Measurements from ENCODE around the gene CUBN. TPM values are rescaled to one million over a fixed set of nuclear protein-coding genes. Genes with fewer than 3 reads are reported as not detected.
A peak's percentile ranks its signal among the peaks of the same experiment; 100 is the strongest.

Gene CUBN
- total and polyA plus RNA-seq, 9 of the 15 experiments (the other 6 are each of a cell fraction or from before 2014, with no cell fraction given): 0.04 to 0.33 (median 0.09) TPM

- TF ChIP-seq, protein P1, sequence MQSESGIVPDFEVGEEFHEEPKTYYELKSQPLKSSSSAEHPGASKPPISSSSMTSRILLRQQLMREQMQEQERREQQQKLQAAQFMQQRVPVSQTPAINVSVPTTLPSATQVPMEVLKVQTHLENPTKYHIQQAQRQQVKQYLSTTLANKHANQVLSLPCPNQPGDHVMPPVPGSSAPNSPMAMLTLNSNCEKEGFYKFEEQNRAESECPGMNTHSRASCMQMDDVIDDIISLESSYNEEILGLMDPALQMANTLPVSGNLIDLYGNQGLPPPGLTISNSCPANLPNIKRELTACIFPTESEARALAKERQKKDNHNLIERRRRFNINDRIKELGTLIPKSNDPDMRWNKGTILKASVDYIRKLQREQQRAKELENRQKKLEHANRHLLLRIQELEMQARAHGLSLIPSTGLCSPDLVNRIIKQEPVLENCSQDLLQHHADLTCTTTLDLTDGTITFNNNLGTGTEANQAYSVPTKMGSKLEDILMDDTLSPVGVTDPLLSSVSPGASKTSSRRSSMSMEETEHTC (IDR thresholded peaks at IDR 0.05): no peak
- TF ChIP-seq ZBTB17 (CRISPR knock-in tag; IDR thresholded peaks at IDR 0.05): no peak
- TF ChIP-seq, protein P2, sequence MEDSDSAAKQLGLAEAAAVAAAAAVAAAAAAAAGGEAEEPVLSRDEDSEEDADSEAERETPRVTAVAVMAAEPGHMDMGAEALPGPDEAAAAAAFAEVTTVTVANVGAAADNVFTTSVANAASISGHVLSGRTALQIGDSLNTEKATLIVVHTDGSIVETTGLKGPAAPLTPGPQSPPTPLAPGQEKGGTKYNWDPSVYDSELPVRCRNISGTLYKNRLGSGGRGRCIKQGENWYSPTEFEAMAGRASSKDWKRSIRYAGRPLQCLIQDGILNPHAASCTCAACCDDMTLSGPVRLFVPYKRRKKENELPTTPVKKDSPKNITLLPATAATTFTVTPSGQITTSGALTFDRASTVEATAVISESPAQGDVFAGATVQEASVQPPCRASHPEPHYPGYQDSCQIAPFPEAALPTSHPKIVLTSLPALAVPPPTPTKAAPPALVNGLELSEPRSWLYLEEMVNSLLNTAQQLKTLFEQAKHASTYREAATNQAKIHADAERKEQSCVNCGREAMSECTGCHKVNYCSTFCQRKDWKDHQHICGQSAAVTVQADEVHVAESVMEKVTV (CRISPR knock-in tag; IDR thresholded peaks at IDR 0.05): no peak
- no peak for TF ChIP-seq XRCC4 (IDR thresholded peaks at IDR 0.05; ENCODE audit: extremely low read depth, insufficient read depth, insufficient read length)
- TF ChIP-seq BCOR (IDR thresholded peaks at IDR 0.05): no peak
- TF ChIP-seq FOXK1 (CRISPR knock-in tag; IDR thresholded peaks at IDR 0.05; ENCODE audit: borderline replicate concordance): no peak
- TF ChIP-seq SMARCA4 (IDR thresholded peaks at IDR 0.05): peak; percentile 98
- TF ChIP-seq, protein P3, sequence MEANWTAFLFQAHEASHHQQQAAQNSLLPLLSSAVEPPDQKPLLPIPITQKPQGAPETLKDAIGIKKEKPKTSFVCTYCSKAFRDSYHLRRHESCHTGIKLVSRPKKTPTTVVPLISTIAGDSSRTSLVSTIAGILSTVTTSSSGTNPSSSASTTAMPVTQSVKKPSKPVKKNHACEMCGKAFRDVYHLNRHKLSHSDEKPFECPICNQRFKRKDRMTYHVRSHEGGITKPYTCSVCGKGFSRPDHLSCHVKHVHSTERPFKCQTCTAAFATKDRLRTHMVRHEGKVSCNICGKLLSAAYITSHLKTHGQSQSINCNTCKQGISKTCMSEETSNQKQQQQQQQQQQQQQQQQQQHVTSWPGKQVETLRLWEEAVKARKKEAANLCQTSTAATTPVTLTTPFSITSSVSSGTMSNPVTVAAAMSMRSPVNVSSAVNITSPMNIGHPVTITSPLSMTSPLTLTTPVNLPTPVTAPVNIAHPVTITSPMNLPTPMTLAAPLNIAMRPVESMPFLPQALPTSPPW (CRISPR knock-in tag; IDR thresholded peaks at IDR 0.05): no peak
- TF ChIP-seq RBM22 (IDR thresholded peaks at IDR 0.05; ENCODE audit: low read depth, low read length, poor library complexity, severe bottlenecking): no peak
- TF ChIP-seq BACH1 (tag; IDR thresholded peaks at IDR 0.05): no peak
- TF ChIP-seq MEIS2 (IDR thresholded peaks at IDR 0.05; ENCODE audit: partially characterized antibody): peak; percentile 89
- no peak for TF ChIP-seq CHCHD3 (CRISPR knock-in tag; IDR thresholded peaks at IDR 0.05)
- TF ChIP-seq CHD4 (IDR thresholded peaks at IDR 0.05; ENCODE audit: insufficient read depth, insufficient replicate concordance, low read depth, low read length, poor library complexity, severe bottlenecking): no peak
- TF ChIP-seq FOXM1 (IDR thresholded peaks at IDR 0.05; ENCODE audit: low read depth): peak; percentile 59
- TF ChIP-seq FOXM1 (CRISPR knock-in tag; IDR thresholded peaks at IDR 0.05; ENCODE audit: low read depth): no peak
- TF ChIP-seq, protein P4, sequence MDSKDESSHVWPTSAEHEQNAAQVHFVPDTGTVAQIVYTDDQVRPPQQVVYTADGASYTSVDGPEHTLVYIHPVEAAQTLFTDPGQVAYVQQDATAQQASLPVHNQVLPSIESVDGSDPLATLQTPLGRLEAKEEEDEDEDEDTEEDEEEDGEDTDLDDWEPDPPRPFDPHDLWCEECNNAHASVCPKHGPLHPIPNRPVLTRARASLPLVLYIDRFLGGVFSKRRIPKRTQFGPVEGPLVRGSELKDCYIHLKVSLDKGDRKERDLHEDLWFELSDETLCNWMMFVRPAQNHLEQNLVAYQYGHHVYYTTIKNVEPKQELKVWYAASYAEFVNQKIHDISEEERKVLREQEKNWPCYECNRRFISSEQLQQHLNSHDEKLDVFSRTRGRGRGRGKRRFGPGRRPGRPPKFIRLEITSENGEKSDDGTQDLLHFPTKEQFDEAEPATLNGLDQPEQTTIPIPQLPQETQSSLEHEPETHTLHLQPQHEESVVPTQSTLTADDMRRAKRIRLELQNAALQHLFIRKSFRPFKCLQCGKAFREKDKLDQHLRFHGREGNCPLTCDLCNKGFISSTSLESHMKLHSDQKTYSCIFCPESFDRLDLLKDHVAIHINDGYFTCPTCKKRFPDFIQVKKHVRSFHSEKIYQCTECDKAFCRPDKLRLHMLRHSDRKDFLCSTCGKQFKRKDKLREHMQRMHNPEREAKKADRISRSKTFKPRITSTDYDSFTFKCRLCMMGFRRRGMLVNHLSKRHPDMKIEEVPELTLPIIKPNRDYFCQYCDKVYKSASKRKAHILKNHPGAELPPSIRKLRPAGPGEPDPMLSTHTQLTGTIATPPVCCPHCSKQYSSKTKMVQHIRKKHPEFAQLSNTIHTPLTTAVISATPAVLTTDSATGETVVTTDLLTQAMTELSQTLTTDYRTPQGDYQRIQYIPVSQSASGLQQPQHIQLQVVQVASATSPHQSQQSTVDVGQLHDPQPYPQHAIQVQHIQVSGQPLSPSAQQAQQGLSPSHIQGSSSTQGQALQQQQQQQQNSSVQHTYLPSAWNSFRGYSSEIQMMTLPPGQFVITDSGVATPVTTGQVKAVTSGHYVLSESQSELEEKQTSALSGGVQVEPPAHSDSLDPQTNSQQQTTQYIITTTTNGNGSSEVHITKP (IDR thresholded peaks at IDR 0.05; ENCODE audit: partially characterized antibody): no peak
- no peak for TF ChIP-seq ZNF239 (CRISPR knock-in tag; IDR thresholded peaks at IDR 0.05)
- TF ChIP-seq FOXK2 (conservative IDR thresholded peaks at IDR 0.05 in 1 of 2, IDR thresholded peaks at IDR 0.05 in 1 of 2; ENCODE audit: low read depth in 2 of 2): no peak
- TF ChIP-seq ZBTB8A (IDR thresholded peaks at IDR 0.05; ENCODE audit: partially characterized antibody): no peak
These were observed 99.9 kb downstream of the CUBN start (continued) for GRCh38 chr10:17029581-17030271.

All from K562 (cell line).